GM12878 (cell line): ENCODE results near the gene SCP2. TPM values are rescaled to one million over a fixed set of nuclear protein-coding genes. Genes with fewer than 3 reads are reported as not detected.

Experiments
- ATAC-seq: fragments of 200-7000 bp; cut with Tn5 transposase; 3 replicates; pipeline ENCODE4 v1.9.1; 2020; ENCODE audit warnings: mild to moderate bottlenecking, moderate library complexity
- BruUV-seq: library from RNA; stranded (reverse); fragments of 400-500 nt; replicated peaks from 2 replicates; lab custom pipeline; 2021; lab: Mats Ljungman, UMichigan
- CTCF ChIA-PET: fragments of 300-600 bp; sonication (Branson Sonifier 250); formaldehyde crosslinking; extraction: SDS; loops from one replicate; lab custom pipeline; 2021; ENCODE audit warnings: inconsistent platforms; lab: Yijun Ruan, JAX
- POLR2A ChIA-PET: fragments of 350-600 bp; formaldehyde crosslinking; extraction: SDS; loops from one replicate; lab custom pipeline; 2021; ENCODE audit warnings: inconsistent platforms; lab: Charles Lee
- RAD21 ChIA-PET: fragments of 300-600 bp; sonication (Branson Sonifier 250); formaldehyde crosslinking; loops from one replicate; lab custom pipeline; 2023; ENCODE audit warnings: antibody characterized with exemption; ENCODE audit not compliant: unreplicated experiment; lab: Charles Lee
- SMC1A ChIA-PET: fragments of 300-600 bp; sonication (Branson Sonifier 250); formaldehyde crosslinking; loops from one replicate; lab custom pipeline; 2023; ENCODE audit not compliant: unreplicated experiment, uncharacterized antibody; lab: Charles Lee
- DNase-seq: peaks from one replicate; pipeline ENCODE4 v3.0.0-alpha.2; 2011; ENCODE audit warnings: low read depth, low spot score
- FAIRE-seq: peaks from 3 replicates; lab custom pipeline; 2011; peaks lifted over from hg19 to GRCh38; lab: Jason Lieb, UNC
- H2AFZ ChIP-seq: 2 replicates; pipeline ENCODE4 v1.6.0; 2011; ENCODE audit warnings: low read depth, low read length, control low read depth; ENCODE audit not compliant: control insufficient read depth
- H3K27ac ChIP-seq: 2 replicates; pipeline ENCODE4 v1.5.1; 2011; ENCODE audit warnings: control low read depth; ENCODE audit not compliant: control insufficient read depth, insufficient read depth
- H3K27me3 ChIP-seq, 2 experiments: replicated peaks in 1 of 2; 2 replicates each; pipeline versions ENCODE4 v1.6.0 to v1.6.1; 2011; ENCODE audit warnings: low read length in 1 of 2; ENCODE audit not compliant: control insufficient read depth in 2 of 2, insufficient read depth in 2 of 2
- H3K36me3 ChIP-seq, 2 experiments: 2 replicates each; pipeline ENCODE4 v1.5.1; 2011; ENCODE audit warnings: low read length in 1 of 2; ENCODE audit not compliant: control insufficient read depth in 2 of 2, insufficient read depth in 2 of 2
- H3K4me1 ChIP-seq: 2 replicates; pipeline ENCODE4 v1.6.1; 2011; ENCODE audit warnings: mild to moderate bottlenecking, low read length, moderate library complexity, mixed read lengths; ENCODE audit not compliant: control insufficient read depth, insufficient read depth
- H3K4me2 ChIP-seq: 2 replicates; pipeline ENCODE4 v1.6.0; 2011; ENCODE audit warnings: control low read depth; ENCODE audit not compliant: control insufficient read depth, insufficient read depth
- H3K4me3 ChIP-seq: fragments of 200-600 bp; sonication (generic); 2 replicates; pipeline ENCODE4 v1.5.1; 2016
- H3K79me2 ChIP-seq: 2 replicates; pipeline ENCODE4 v1.6.0; 2011; ENCODE audit warnings: low read length; ENCODE audit not compliant: control insufficient read depth, insufficient read depth
- H3K9ac ChIP-seq: 2 replicates; pipeline ENCODE4 v1.8.0; 2011; ENCODE audit warnings: low read length, control low read depth, mixed read lengths; ENCODE audit not compliant: control insufficient read depth, insufficient read depth
- H3K9me3 ChIP-seq: replicated peaks from 3 replicates; pipeline ENCODE4 v1.5.1; 2011; ENCODE audit warnings: mild to moderate bottlenecking, low read length; ENCODE audit not compliant: control insufficient read depth, insufficient read depth
- H4K20me1 ChIP-seq: 2 replicates; pipeline ENCODE4 v1.6.0; 2011; ENCODE audit not compliant: control insufficient read depth, insufficient read depth
- BRCA1 ChIP-seq: IDR thresholded peaks from 2 replicates; pipeline ENCODE4 v1.6.1; 2011; ENCODE audit warnings: low read depth, low read length, improper control_type of control experiment
- HCFC1 ChIP-seq: fragments of 150-350 bp; IDR thresholded peaks from 2 replicates; pipeline ENCODE4 v1.6.1; 2014; ENCODE audit warnings: low read length
- IKZF2 ChIP-seq, 2 experiments: fragments of 450-650 bp; IDR thresholded peaks; 2 replicates each; pipeline ENCODE4 v1.6.1; 2017; ENCODE audit warnings: mild to moderate bottlenecking in 2 of 2, moderate library complexity in 2 of 2
- KDM1A ChIP-seq: fragments of 200-600 bp; sonication (generic); IDR thresholded peaks from 2 replicates; pipeline ENCODE4 v1.6.1; 2016; ENCODE audit warnings: borderline replicate concordance
- RAD51 ChIP-seq: fragments of 450-650 bp; IDR thresholded peaks from 2 replicates; pipeline ENCODE4 v1.6.1; 2016; ENCODE audit warnings: moderate library complexity, mild to moderate bottlenecking, inconsistent platforms
- SMAD5 ChIP-seq: IDR thresholded peaks from 2 replicates; pipeline ENCODE4 v1.6.1; 2016; ENCODE audit warnings: antibody characterized with exemption, low read depth
- ZNF207 ChIP-seq: fragments of 450-650 bp; IDR thresholded peaks from 2 replicates; pipeline ENCODE4 v1.6.1; 2014; ENCODE audit warnings: antibody characterized with exemption, mild to moderate bottlenecking, borderline replicate concordance
- WGBS: methylation state at CpG from one replicate; pipeline ENCODE4 v1.1.6; 2016; ENCODE audit warnings: low lambda C conversion rate; ENCODE audit not compliant: insufficient replicate concordance, insufficient coverage; ENCODE audit errors: missing lambda C conversion rate; 5-methylcytosine and 5-hydroxymethylcytosine counted together
- in situ Hi-C: fragments of 300-500 bp; cut with MboI; formaldehyde crosslinking; loops from 9 replicates; pipeline ENCODE4 v1.14.3; 2018; ENCODE audit warnings: mixed read lengths
- intact Hi-C: fragments of 100-400 bp; cut with micrococcal nuclease; formaldehyde crosslinking; loops from one replicate; pipeline ENCODE4 v1.14.2; 2022; ENCODE audit not compliant: unreplicated experiment
- polyA plus RNA-seq, 11 experiments: library from polyadenylated mRNA; depleted of rRNA in 4 of 11; unstranded in 6 of 11; stranded (reverse) in 5 of 11; fragments of >200 nt; fragmentation: Nextera tagmentation in 4 of 11; fragmentation: Illumina TruSeq in 1 of 11; extraction: Ambion mirVana in 4 of 11; extraction: Trizol in 1 of 11; gene quantifications; 1 replicate in 1 of 11; 2 replicates in 10 of 11; pipeline versions ENCODE4 v1.2.1 to v1.2.3, GENCODE V29; 2011 to 2016; ENCODE audit warnings: inconsistent platforms in 2 of 11, missing spikeins in 2 of 11, low read depth in 1 of 11
- total RNA-seq, 4 experiments: library from RNA; depleted of rRNA in 3 of 4; stranded (reverse); fragments of >200 nt in 3 of 4; fragmentation: Illumina TruSeq in 1 of 4; extraction: Trizol in 1 of 4; gene quantifications; 2 replicates each; pipeline versions ENCODE4 v1.2.1 to v1.2.3, GENCODE V29; 2013 to 2021
- TF ChIP-seq, protein P1 (sequence below): IDR thresholded peaks from 2 replicates; pipeline ENCODE4 v1.6.1; 2011; ENCODE audit warnings: mild to moderate bottlenecking, low read depth, low read length, moderate library complexity; ENCODE audit not compliant: insufficient replicate concordance
- TF ChIP-seq, protein P2 (sequence below): IDR thresholded peaks from 2 replicates; pipeline ENCODE4 v1.6.1; 2012; ENCODE audit warnings: low read length, inconsistent platforms
- TF ChIP-seq, protein P3 (sequence below): fragments of 450-650 bp; IDR thresholded peaks from 2 replicates; pipeline ENCODE4 v1.6.1; 2017; ENCODE audit warnings: mild to moderate bottlenecking, moderate library complexity

SCP2 gene
- total and polyA plus RNA-seq, 10 of the 15 experiments (the other 5 are each of a cell fraction or from before 2014, with no cell fraction given), result 74.3 to 327 (median 127) TPM

DNA sequence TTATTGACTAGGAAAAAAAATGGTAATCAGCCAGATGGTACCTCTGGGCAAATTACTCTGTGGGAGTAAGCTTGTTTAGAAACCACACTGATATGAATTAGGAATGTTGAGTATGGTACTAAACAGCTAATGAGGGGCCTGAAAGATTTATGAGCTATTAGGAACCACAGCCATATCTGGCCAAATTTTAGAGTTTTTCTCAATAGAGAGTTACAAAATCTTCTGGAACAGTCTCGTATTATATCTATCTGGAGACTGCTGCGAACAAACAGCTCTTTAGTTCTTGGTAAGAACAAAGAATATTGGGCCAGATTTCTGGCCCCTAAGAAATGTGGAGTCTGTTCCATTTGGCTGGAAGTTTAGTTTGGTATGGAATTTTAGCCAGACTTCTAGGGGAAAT, 130.1 kb downstream of the SCP2 start (continued):
- TF ChIP-seq, protein P1, sequence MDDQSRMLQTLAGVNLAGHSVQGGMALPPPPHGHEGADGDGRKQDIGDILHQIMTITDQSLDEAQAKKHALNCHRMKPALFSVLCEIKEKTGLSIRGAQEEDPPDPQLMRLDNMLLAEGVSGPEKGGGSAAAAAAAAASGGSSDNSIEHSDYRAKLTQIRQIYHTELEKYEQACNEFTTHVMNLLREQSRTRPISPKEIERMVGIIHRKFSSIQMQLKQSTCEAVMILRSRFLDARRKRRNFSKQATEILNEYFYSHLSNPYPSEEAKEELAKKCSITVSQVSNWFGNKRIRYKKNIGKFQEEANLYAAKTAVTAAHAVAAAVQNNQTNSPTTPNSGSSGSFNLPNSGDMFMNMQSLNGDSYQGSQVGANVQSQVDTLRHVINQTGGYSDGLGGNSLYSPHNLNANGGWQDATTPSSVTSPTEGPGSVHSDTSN, result no peak

DNA sequence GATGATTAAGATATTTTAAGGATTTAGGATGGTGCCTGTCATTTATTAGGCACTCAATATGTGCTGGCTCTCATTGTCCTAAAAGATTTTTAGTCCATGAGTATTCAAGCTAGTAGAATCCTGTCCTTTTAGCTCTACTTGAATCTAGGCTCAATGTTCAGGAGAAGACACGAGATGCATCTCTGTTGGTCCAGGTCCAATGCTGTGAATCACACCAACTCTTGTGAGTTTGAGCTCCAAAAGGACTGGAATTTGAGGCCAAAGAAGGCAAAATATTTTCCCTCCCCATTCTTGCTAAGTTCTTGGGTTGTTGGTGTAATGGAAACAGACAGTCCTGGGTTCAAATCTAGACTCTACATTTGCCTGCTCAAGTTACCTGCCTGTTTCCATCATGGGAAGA, 133.5 kb downstream of the SCP2 start:
- no peak overlapping the region for H3K27ac ChIP-seq
- TF ChIP-seq ZNF207 (no peak), RAD51 (no peak), KDM1A (no peak), HCFC1 (no peak), IKZF2 (IDR thresholded peaks at IDR 0.05) (no peak), BRCA1 (no peak), SMAD5 (no peak)
- TF ChIP-seq, protein P2, sequence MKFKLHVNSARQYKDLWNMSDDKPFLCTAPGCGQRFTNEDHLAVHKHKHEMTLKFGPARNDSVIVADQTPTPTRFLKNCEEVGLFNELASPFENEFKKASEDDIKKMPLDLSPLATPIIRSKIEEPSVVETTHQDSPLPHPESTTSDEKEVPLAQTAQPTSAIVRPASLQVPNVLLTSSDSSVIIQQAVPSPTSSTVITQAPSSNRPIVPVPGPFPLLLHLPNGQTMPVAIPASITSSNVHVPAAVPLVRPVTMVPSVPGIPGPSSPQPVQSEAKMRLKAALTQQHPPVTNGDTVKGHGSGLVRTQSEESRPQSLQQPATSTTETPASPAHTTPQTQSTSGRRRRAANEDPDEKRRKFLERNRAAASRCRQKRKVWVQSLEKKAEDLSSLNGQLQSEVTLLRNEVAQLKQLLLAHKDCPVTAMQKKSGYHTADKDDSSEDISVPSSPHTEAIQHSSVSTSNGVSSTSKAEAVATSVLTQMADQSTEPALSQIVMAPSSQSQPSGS, result no peak
- TF ChIP-seq, protein P3, sequence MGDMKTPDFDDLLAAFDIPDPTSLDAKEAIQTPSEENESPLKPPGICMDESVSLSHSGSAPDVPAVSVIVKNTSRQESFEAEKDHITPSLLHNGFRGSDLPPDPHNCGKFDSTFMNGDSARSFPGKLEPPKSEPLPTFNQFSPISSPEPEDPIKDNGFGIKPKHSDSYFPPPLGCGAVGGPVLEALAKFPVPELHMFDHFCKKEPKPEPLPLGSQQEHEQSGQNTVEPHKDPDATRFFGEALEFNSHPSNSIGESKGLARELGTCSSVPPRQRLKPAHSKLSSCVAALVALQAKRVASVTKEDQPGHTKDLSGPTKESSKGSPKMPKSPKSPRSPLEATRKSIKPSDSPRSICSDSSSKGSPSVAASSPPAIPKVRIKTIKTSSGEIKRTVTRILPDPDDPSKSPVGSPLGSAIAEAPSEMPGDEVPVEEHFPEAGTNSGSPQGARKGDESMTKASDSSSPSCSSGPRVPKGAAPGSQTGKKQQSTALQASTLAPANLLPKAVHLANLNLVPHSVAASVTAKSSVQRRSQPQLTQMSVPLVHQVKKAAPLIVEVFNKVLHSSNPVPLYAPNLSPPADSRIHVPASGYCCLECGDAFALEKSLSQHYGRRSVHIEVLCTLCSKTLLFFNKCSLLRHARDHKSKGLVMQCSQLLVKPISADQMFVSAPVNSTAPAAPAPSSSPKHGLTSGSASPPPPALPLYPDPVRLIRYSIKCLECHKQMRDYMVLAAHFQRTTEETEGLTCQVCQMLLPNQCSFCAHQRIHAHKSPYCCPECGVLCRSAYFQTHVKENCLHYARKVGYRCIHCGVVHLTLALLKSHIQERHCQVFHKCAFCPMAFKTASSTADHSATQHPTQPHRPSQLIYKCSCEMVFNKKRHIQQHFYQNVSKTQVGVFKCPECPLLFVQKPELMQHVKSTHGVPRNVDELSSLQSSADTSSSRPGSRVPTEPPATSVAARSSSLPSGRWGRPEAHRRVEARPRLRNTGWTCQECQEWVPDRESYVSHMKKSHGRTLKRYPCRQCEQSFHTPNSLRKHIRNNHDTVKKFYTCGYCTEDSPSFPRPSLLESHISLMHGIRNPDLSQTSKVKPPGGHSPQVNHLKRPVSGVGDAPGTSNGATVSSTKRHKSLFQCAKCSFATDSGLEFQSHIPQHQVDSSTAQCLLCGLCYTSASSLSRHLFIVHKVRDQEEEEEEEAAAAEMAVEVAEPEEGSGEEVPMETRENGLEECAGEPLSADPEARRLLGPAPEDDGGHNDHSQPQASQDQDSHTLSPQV, result no peak
- H3K27me3 ChIP-seq, result peaks cover 5 to 10% of the 10 kb centered on the region in 2 experiments
- intact Hi-C loops (no loop called here), in situ Hi-C loops (no loop called here)
- POLR2A ChIA-PET, result no interaction called here
- no peak overlapping the region for H2AFZ ChIP-seq
- no peak overlapping the region for H3K4me2 ChIP-seq
- RAD21 ChIA-PET, result no interaction called here
- no TSS peak for BruUV-seq
- no peak overlapping the region for H3K4me3 ChIP-seq
- DNase-seq (no peak), FAIRE-seq (peak; percentile 31), ATAC-seq (no peak)
- H3K36me3 ChIP-seq, result no peaks in the 10 kb centered on the region
- H3K9ac ChIP-seq, result no peak overlapping the region
- H3K9me3 ChIP-seq, result no peaks in the 10 kb centered on the region
- SMC1A ChIA-PET, result interaction anchor here (1.0 to 1.5 kb wide), 2 partner anchors 8 to 11 kb away, joined by 3 to 6 read pairs; no protein-coding TSS in a partner anchor
- H3K4me1 ChIP-seq, result no peaks in the 10 kb centered on the region
- H4K20me1 ChIP-seq, result no peaks in the 10 kb centered on the region
- WGBS, result 33% methylated on average over 1 of the region's 1 CpG
- H3K79me2 ChIP-seq, result no peaks in the 10 kb centered on the region
- CTCF ChIA-PET, result no interaction called here
